Liver (tissue), 3 donors: Measurements from ENCODE around the gene RNF10.

ENCODE experiments used
- EGR1 ChIP-seq, 2 donors: IDR thresholded peaks; 2 replicates each; pipeline ENCODE4 v1.6.1; 2016 to 2018; ENCODE audit warnings: antibody characterized with exemption in 2 of 2, low read depth in 2 of 2
- FOXA1 ChIP-seq: IDR thresholded peaks from 2 replicates; pipeline ENCODE4 v1.6.1; 2016; ENCODE audit warnings: antibody characterized with exemption
- GABPA ChIP-seq, 2 donors: IDR thresholded peaks in 1 of 2; conservative IDR thresholded peaks in 1 of 2; 2 replicates each; pipeline ENCODE4 v1.6.1; 2016; ENCODE audit warnings: antibody characterized with exemption in 2 of 2, mild to moderate bottlenecking in 1 of 2, moderate library complexity in 1 of 2
- HNF4A ChIP-seq, 2 donors: conservative IDR thresholded peaks; 2 replicates each; pipeline ENCODE4 v1.6.1; 2016; ENCODE audit warnings: antibody characterized with exemption in 2 of 2, mild to moderate bottlenecking in 2 of 2
- JUND ChIP-seq, 2 donors: IDR thresholded peaks; 2 replicates each; pipeline ENCODE4 v1.6.1; 2016; ENCODE audit warnings: antibody characterized with exemption in 2 of 2
- RXRA ChIP-seq, 2 donors: IDR thresholded peaks; 2 replicates each; pipeline ENCODE4 v1.6.1; 2017 to 2018; ENCODE audit warnings: antibody characterized with exemption in 2 of 2, mild to moderate bottlenecking in 1 of 2
- SP1 ChIP-seq: IDR thresholded peaks from 2 replicates; pipeline ENCODE4 v1.6.1; 2018; ENCODE audit warnings: antibody characterized with exemption, mild to moderate bottlenecking
- TAF1 ChIP-seq: conservative IDR thresholded peaks from 2 replicates; pipeline ENCODE4 v1.6.1; 2016; ENCODE audit warnings: antibody characterized with exemption, mild to moderate bottlenecking
- YY1 ChIP-seq: IDR thresholded peaks from 2 replicates; pipeline ENCODE4 v1.6.1; 2016; ENCODE audit warnings: antibody characterized with exemption, mild to moderate bottlenecking
- TF ChIP-seq, protein P1 (sequence below): fragments of 150-350 bp; IDR thresholded peaks from 2 replicates; pipeline ENCODE4 v1.5.1; 2017; ENCODE audit warnings: improper control_type of control experiment, low read depth, low read length; ENCODE audit not compliant: missing input control
- TF ChIP-seq, protein P2 (sequence below): IDR thresholded peaks from 2 replicates; pipeline ENCODE4 v1.6.1; 2016; ENCODE audit warnings: antibody characterized with exemption
- TF ChIP-seq, protein P3 (sequence below): IDR thresholded peaks from 2 replicates; pipeline ENCODE4 v1.6.1; 2016; ENCODE audit warnings: antibody characterized with exemption, mild to moderate bottlenecking
- TF ChIP-seq, protein P4 (sequence below): IDR thresholded peaks from 2 replicates; pipeline ENCODE4 v1.6.1; 2016; ENCODE audit warnings: antibody characterized with exemption
- TF ChIP-seq, protein P5 (sequence below): IDR thresholded peaks from 2 replicates; pipeline ENCODE4 v1.6.1; 2016; ENCODE audit warnings: antibody characterized with exemption
- donor health status: healthy.
- donor health status: healthy.

DNA sequence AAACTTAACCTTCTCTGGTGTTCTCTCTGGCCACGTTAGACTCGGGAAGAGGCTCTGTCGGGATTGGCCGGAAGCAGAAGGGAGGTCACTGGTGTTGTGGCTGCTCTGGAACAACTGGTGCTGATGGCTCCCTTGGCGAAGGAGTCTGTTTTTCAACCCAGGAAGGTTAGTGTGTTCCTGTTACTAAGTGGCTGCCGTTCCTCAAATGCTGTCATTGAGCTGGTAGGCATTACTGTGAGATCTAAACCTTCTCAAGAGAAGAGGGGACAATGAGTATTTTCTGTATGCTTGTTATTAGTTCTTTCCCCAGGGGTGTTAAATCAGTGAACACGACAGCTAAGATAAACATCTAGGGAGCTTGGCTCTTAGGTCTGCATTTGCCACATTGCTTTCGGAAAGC, 28.8 kb downstream of the RNF10 start:
- TF ChIP-seq, protein P1, sequence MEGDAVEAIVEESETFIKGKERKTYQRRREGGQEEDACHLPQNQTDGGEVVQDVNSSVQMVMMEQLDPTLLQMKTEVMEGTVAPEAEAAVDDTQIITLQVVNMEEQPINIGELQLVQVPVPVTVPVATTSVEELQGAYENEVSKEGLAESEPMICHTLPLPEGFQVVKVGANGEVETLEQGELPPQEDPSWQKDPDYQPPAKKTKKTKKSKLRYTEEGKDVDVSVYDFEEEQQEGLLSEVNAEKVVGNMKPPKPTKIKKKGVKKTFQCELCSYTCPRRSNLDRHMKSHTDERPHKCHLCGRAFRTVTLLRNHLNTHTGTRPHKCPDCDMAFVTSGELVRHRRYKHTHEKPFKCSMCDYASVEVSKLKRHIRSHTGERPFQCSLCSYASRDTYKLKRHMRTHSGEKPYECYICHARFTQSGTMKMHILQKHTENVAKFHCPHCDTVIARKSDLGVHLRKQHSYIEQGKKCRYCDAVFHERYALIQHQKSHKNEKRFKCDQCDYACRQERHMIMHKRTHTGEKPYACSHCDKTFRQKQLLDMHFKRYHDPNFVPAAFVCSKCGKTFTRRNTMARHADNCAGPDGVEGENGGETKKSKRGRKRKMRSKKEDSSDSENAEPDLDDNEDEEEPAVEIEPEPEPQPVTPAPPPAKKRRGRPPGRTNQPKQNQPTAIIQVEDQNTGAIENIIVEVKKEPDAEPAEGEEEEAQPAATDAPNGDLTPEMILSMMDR, result no peak
- no peak for TF ChIP-seq RXRA (IDR thresholded peaks at IDR 0.05)
- TF ChIP-seq, protein P2, sequence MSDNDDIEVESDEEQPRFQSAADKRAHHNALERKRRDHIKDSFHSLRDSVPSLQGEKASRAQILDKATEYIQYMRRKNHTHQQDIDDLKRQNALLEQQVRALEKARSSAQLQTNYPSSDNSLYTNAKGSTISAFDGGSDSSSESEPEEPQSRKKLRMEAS, result no peak
- TF ChIP-seq FOXA1, result no peak
- TF ChIP-seq JUND (IDR thresholded peaks at IDR 0.05), result no peak
- TF ChIP-seq TAF1, result no peak
- TF ChIP-seq YY1, result no peak
- TF ChIP-seq SP1, result no peak
- TF ChIP-seq HNF4A (conservative IDR thresholded peaks at IDR 0.05), result no peak
- TF ChIP-seq, protein P3, sequence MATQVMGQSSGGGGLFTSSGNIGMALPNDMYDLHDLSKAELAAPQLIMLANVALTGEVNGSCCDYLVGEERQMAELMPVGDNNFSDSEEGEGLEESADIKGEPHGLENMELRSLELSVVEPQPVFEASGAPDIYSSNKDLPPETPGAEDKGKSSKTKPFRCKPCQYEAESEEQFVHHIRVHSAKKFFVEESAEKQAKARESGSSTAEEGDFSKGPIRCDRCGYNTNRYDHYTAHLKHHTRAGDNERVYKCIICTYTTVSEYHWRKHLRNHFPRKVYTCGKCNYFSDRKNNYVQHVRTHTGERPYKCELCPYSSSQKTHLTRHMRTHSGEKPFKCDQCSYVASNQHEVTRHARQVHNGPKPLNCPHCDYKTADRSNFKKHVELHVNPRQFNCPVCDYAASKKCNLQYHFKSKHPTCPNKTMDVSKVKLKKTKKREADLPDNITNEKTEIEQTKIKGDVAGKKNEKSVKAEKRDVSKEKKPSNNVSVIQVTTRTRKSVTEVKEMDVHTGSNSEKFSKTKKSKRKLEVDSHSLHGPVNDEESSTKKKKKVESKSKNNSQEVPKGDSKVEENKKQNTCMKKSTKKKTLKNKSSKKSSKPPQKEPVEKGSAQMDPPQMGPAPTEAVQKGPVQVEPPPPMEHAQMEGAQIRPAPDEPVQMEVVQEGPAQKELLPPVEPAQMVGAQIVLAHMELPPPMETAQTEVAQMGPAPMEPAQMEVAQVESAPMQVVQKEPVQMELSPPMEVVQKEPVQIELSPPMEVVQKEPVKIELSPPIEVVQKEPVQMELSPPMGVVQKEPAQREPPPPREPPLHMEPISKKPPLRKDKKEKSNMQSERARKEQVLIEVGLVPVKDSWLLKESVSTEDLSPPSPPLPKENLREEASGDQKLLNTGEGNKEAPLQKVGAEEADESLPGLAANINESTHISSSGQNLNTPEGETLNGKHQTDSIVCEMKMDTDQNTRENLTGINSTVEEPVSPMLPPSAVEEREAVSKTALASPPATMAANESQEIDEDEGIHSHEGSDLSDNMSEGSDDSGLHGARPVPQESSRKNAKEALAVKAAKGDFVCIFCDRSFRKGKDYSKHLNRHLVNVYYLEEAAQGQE, result no peak
- TF ChIP-seq EGR1 (IDR thresholded peaks at IDR 0.05; ENCODE audit: low read depth in 2 of 2), result no peak
- no peak for TF ChIP-seq GABPA (IDR thresholded peaks at IDR 0.05 in 1 of 2, conservative IDR thresholded peaks at IDR 0.05 in 1 of 2)
- TF ChIP-seq, protein P4, sequence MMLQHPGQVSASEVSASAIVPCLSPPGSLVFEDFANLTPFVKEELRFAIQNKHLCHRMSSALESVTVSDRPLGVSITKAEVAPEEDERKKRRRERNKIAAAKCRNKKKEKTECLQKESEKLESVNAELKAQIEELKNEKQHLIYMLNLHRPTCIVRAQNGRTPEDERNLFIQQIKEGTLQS, result no peak
- TF ChIP-seq, protein P5, sequence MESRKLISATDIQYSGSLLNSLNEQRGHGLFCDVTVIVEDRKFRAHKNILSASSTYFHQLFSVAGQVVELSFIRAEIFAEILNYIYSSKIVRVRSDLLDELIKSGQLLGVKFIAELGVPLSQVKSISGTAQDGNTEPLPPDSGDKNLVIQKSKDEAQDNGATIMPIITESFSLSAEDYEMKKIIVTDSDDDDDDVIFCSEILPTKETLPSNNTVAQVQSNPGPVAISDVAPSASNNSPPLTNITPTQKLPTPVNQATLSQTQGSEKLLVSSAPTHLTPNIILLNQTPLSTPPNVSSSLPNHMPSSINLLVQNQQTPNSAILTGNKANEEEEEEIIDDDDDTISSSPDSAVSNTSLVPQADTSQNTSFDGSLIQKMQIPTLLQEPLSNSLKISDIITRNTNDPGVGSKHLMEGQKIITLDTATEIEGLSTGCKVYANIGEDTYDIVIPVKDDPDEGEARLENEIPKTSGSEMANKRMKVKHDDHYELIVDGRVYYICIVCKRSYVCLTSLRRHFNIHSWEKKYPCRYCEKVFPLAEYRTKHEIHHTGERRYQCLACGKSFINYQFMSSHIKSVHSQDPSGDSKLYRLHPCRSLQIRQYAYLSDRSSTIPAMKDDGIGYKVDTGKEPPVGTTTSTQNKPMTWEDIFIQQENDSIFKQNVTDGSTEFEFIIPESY, result no peak
